ENCODE data around the gene NAPA.

NAPA gene

GRCh38 chr19:47483800-47484690, 30.8 kb downstream of the NAPA start, which contains the start of gene KPTN:
KPTN (minus strand) TSS chr19:47484219; CDS start chr19:47484160, 59 bp downstream.
- peak; percentile 84 to 88 for DNase-seq

DNA sequence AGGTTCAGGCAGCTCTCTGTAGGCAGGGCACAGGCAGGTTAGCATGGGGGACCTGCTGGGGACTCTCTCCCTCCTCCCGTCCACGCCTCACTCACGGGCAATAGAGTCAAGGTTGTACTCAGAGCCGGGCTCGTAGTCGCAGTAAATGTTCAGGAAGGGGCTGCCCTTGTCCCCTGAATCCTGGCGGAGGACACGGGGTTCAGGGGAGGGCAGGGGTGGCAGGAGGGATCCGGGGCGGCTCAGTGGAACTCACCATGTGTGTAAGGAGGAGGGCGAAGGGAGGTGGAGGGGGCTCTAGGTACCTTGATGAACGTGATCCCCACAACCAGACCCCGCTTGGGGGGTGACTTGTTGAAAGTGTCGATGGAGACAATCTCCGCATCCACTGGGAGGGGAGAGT, 31.7 kb downstream of the NAPA start:
- DNase-seq: no peak

DNA sequence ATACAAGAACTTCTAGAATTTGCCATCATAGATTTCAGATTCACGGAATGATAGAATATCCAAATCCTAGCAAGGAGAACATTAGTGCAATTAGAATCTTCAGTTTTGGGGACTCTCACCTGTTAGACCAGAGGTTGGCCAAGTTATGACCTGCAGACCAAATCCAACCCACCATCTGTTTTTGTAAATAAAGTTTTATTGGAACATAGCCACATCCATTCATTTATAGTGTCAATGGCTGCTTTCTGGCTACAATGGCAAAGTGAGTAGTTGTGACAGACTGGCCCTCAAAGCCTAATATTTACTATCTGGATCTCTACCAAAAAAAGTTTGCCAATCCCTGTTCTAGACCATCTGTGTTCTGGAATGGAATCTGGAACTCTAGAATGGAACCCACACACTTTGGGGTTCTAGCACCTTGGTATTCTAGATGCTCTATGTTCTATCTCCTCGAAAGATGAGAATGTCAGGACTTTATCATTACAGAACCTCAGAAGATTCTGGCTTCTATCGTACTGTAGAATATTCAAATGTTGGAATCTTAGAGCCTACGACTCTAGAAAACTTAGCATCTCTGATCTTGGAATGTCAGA, 33.3 kb downstream of the NAPA start:
- DNase-seq: no peak

DNA sequence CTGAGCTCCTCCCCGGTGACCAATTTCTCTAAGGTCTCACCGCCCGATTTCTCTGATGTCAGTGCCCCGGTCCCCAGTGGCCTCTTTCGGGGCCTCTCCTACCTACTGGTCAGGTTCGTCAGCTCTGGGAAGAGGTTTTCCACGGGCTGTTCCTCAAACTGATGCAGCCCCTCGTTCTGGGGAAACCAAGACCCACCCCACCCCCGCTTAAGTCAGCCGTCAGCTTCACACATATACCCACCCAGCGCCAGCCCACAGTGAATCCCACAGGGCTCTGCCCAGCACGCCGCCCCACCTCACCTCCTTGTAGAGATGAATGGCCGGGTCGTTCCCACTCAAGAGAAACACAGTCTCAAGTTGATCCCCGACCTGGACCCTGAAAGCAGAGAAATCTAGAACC, 34.2 kb downstream of the NAPA start:
- DNase-seq: no peak

- no peak for DNase-seq
Observed at GRCh38 chr19:47479701-47480503, 35.0 kb downstream of the NAPA start.

- DNase-seq: no peak
Observed at GRCh38 chr19:47476438-47476972, 38.4 kb downstream of the NAPA start.

- DNase-seq: no peak
Observed at GRCh38 chr19:47475465-47475864, 39.4 kb downstream of the NAPA start.

DNA sequence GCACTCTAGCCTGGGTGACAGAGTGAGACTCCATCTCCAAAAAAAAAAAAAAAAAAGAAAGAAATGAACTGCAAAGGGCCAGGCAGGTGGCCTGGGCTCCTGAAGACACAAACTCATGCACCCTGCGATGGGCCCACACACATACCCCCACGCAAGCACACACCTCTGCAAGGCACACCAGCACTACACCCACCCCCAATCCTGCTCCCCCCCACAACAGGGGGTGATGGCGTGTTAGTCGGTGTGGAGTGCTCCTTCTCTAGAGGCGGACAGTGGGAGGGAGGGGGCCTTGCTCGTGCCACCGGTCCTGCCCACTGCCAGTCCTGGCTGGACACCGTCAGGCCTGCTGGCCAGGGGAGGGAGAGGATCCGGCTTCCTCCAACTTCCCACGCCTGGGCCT, 41.5 kb downstream of the NAPA start:
- DNase-seq: no peak

- DNase-seq: peak; percentile 30 to 34
Observed at GRCh38 chr19:47471733-47472457, 43.0 kb downstream of the NAPA start, which contains the start of gene SLC8A2. SLC8A2 (minus strand) TSS chr19:47471893; CDS start chr19:47466403, 5,490 bp downstream.

GRCh38 chr19:47471381-47471732, 43.5 kb downstream of the NAPA start:
- no peak for DNase-seq

GRCh38 chr19:47470447-47471195, 44.2 kb downstream of the NAPA start:
- DNase-seq: no peak

DNA sequence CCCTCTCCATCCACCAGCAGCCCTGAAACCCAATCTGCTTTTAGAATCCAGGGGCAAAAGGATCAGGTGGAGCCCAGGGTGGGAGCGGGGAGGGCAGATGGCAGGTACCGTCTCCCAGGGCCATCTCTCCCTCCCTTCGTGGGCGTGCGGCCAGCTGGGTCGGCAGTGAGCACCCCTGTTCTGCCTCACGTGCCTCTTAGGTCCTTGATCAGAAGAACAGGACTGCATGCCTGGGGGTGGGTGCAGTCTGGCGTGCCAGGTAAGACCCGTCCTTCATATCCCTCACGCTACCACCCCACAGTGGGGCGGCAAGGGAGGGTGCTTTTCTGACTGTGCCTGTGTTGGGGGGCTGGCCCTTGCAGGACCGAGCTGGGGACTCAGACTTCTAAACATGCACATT, 45.1 kb downstream of the NAPA start:
- no peak for DNase-seq

DNA sequence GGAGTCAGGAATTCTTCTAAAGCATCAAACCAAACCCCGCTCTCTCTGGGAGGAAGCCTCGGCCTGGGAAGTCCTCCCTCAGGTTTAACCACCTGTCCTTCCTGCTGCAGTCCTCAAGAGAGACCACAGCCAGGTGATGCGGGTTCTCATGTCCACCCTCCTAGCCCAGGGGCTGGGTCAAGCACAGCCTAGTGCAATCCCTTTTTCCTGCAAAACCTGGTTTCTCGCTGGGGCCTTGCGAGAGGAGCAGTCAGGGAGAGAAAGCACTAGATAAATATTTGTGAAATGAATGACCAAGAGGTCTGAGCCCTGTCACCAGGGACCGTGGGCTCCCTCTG, 45.5 kb downstream of the NAPA start:
- no peak for DNase-seq

- DNase-seq: no peak
Observed at GRCh38 chr19:47467914-47468313, 46.9 kb downstream of the NAPA start.

DNA sequence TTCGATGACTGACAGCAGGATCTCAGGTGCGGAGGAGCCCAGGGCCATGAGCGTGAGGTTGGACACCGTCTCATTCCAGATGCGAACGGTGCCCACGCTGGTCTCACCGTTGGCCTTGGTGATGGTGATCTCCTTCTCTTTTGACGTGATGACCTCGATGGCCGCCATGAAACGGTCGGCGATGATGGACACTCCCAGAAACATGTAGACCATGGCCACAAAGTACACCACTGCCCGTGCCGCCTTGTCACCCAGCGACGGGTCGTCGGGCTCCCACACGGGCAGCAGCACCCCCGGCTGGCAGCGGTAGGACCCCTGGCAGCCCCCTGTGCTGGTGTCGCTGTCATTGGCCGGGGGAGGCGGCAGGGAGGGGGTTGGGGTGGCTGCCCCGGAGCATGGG, 48.9 kb downstream of the NAPA start:
- DNase-seq: no peak

- DNase-seq: no peak
Observed at GRCh38 chr19:47464675-47465419, 50.0 kb downstream of the NAPA start.

GRCh38 chr19:47461876-47462275, 53.0 kb downstream of the NAPA start:
- no peak for DNase-seq

DNA sequence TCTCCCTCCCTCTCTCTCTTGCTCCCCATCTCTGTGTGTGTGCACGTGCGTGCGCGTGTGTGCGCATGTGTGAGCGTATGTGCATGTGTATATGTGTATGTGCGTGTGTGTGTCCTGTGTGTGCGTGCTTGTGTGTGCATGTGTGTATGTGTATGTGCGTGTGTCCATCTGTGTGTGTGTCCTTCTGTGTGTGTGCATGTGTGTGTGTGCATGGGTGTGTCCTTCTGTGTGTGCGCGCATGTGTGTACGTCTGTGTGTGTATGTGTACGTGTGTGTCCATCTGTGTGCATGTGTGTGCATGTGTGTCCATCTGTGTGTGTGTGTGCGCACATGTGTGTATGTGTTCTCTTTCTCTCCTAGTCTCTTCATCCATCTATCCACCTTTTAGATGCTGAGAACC, 55.4 kb downstream of the NAPA start:
- no peak for DNase-seq

- no peak for DNase-seq
Observed at GRCh38 chr19:47458672-47459071, 56.2 kb downstream of the NAPA start.

- no peak for DNase-seq
Observed at GRCh38 chr19:47456721-47457474, 58.0 kb downstream of the NAPA start.
